ENCODE results near the gene CCDC69. TPM values are rescaled to one million over a fixed set of nuclear protein-coding genes. Genes with fewer than 3 reads are reported as not detected.

CCDC69 gene
- polyA plus RNA-seq, 3 donors = 4.0 to 6.8 (median 5.2) TPM

DNA sequence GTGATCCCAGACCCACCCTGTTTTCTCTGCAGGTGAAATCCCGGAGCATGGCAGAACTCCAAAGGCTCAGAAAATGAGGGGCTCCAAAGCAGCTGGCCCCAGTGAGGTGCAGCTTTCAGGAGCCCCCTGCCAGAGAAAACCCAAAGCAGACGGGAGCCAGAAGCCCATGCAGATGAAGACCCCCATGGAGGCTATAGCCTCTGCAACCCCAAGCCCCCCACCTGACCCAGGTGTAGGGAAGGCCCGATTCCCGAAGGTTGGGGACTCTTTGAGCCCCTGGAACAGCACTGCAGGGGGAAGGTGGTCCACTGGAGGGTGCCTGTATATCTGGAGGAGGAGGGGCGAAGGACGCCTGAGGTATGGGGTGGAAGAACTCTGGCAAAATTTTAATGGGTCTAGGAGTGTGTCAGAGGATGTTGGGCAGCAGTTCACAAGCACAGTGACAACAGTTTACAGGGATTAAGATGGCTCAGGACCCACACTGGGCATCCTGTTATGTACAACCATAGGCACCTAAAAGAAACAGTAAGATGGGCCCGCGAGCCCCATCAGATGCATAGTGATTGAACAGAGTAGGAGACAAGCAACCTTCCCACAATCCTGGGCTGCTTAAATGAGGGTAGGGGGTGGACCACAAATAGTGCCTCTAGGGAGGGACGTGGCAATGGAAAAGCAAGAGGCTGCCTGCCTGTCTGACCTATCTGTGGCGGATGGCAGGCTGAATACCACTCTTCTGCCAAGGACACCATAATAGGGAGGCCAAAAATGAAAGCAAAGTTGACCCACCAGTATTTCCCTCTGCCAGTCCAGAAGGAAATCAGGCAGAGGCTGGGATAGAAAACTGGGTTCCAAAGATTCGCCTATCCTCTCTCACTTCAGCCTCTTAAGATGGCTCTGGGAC is 49.9 kb downstream of the CCDC69 start:
- no peak for DNase-seq (ENCODE audit: low read depth in 3 of 3, low spot score in 2 of 3)

DNA sequence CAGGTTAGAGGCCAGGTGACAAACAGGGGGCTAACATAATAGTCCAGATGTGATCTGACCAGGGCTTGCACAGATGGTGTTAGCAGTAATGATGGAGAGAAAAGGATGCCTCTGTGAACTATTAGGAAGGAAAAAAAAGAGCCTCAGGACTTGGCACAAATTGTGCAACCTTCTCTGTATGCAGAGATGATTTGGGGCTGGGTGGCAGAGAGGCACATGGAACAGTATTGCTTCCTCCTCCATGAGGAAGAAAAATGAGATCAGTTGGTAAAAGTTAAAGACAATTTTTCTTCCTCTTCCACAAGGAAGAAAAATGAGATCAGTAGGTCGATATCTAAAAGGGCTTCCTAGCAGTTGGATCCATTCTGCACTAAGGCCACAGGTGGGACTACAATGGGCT is 52.4 kb downstream of the CCDC69 start:
- DNase-seq (ENCODE audit: low read depth in 3 of 3, low spot score in 2 of 3) = no peak

DNA sequence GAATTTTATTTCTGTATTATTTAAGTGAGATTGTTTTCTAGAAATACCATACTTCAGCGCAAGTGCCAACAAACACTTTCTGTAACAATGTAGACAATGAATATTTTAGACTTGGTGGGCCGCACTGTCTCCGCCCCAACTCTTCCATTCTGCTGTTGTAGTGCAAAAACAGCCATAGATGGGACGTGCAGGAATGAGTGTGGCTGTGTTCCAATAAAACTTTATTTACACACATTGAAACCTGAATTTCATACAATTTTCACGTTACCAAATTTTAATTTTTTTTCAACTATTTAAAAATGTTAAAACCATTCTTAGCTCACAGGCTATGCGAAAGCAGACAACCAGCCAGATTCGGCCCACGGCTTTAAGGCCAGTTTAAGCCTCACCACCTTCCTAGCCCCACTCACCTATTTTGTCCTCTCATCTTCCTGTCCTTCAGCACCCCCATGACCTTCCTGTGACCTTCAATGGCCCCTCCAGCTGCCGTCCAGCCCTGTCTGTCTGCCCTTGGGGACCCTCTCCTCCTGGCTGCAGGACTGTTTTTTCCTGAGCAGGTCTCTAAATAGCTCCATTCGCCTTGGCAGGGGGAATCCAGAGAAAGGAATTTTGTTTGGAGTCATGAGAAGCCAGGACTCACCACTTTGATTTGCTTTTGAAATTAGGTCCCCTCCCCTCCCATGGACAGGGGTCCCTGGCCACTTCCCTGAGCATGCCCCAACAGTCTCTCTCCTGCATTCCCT is 55.1 kb downstream of the CCDC69 start:
- DNase-seq (ENCODE audit: low read depth in 3 of 3, low spot score in 2 of 3) = no peak

DNA sequence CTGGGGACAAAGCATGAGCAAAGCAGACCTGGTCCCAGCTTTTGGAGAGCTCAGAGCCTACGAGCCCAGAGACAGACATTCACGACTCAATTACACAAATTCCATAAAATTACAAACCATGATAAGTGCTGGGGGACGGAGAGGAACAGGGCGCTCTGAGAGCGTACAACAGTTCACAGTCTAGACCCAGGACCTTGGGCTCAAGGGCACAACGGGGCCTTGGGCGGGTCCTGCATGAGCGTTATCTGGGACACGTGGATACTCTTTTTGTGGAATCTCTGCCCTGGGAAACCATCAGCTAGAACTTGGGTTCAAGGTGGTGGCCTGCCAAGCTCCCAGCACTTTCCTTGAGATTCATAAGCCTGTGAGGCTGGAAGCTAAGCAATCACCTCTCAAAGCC is 56.9 kb downstream of the CCDC69 start:
- no peak for DNase-seq (ENCODE audit: low read depth in 3 of 3, low spot score in 2 of 3)

DNA sequence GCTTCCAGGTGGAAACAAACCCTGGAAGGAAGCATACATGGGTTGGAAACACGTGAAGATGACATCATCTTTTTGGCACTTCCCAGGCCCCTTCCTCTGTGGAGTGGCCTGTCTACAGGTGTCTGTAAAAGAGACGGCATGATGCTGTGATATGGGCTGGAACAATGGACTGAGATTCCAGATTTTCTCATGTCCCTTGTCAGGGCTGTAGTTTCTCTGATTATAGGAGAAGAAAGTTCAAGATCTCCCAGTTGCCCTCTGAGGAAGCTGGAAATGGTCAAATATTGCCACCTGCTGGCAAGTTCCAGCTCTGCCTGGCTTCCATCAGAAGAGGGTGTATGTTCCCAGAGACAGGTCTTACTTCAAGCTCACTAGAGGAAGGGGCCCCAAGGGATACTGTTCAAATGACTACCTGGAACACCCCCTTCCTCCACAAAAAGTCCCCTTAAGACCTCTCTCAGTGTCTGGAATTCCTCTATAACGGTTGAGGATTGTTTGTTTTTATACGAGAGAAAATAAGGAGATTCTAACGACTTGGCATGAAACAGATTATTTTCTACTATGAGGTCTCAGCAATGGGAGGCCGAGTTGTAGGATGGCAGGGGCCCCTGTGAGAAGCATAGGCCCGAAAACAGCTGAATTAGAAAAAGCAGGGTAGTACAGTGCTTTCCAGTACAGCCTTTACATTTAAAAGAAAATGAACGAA is 59.1 kb downstream of the CCDC69 start:
- peak; percentile 57 to 78 (median 62) for DNase-seq (ENCODE audit: low read depth in 3 of 3, low spot score in 2 of 3)

DNA sequence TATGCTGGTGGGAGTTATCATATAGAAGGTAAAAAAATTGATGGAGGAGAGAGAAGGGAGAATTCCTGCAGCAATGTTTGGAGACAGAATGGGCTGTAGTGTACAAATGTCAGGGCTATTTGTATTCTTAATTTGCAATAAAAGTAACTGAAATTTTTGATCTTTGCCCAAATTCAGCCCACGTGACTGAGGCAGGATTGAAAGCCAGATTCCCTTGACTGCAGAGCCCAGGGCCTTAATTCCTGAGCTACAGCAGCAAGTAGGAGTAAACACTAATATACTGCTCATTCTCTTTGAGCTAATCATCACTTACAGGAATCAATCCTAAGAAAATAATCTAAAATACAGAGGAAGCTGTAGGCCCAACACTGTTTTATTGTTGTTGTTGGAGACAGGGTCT is 61.1 kb downstream of the CCDC69 start:
- no peak for DNase-seq (ENCODE audit: low read depth in 3 of 3, low spot score in 2 of 3)

DNA sequence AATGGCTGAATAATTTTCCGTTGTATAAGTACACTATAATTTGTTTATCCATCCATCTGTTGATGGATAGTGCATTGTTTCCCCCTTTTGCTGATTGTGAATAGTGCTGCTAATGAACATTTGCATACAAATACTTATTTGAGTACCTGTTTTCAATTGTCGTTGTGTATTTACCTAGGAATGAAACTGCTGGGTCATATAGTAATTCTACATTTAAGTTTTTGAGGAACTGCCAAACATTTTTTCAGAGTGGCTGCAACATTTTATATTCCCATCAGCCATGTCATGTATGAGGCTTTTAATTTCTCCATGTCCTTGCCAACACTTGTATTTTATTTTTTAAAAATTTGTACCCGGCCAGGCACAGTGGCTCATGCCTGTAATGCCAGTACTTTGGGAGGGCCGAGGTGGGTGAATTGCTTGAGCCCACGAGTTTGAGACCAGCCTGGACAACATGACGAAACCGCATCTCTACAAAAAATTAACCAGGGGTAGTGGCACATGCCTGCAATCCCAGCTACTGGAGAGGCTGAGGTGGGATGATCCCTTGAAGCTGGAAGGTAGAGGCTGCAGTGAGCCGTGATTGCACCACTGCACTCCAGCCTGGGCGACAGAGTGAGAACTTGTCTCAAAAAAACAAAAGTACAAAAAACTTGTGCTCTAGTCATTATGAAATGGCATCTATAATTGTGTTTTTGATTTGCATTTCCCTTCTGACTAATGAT is 64.1 kb downstream of the CCDC69 start:
- DNase-seq (ENCODE audit: low read depth in 3 of 3, low spot score in 2 of 3) = no peak

DNA sequence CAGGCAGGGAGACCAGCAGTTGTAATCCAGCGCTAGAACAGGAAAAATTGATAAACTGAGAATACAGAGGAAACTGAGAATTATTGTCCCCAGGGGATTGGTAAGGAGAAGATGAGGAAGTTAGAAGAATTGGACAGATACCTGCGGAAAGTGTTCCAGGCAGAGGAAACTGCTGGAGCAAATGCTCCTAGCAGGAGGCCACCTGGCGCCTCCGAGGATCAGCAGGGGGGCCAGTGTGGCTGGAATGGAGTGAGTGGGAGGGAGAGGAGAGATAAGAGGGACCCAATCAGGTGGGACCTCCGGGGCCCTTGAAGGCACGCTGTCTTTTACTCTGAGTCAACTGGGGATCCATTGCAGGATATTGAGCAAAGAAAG is 65.6 kb downstream of the CCDC69 start:
- no peak for DNase-seq (ENCODE audit: low read depth in 3 of 3, low spot score in 2 of 3)

DNA sequence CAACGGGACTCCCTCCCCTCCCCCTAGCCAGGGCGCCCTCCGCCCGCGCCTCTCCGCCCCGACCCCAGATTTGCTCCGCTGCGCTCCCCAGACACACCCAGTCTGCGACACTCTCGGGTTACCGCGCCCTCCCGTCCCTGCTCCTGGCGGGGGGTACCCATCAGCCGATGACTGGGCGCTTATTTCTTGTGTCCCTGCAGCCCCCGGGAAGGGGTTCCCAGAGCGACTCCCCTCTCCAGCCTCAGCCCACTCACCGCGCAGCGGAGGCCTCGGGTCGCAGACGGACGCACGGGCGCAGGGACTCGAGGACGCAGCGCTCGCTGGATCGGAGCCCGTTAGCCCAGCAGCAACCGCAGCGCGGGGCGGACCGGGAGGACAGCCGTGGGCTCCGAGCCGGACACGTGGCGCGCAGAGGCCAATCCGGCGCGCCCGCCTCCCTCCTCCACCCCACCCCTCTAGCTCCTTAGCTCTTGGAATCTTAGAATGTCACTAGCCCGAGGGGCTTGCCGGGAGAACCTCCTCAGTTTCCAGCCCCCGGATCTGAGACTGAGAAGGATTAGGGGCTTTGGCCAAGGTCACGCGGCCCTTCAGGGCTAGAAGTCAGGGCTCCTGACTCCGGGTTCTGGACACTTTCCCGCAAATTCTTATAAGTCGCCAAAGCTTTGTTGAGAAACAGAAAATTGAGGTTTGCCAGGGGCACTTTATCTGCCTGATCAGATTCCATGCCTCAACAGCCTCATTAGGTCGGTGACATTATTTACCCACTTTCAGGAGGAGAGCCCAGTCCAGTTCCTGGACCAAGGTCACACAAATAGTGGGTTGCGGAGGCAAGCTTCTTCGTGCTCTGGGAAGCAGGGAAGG is 66.2 kb downstream of the CCDC69 start, which contains the start of gene ANXA6:
Gene ANXA6 (minus strand): TSS at position 354 of the 861 bp plus-strand sequence. CDS start 9,878 bp downstream, outside the sequence.
- peak; percentile 48 to 71 (median 60) for DNase-seq (ENCODE audit: low read depth in 3 of 3, low spot score in 2 of 3)

DNA sequence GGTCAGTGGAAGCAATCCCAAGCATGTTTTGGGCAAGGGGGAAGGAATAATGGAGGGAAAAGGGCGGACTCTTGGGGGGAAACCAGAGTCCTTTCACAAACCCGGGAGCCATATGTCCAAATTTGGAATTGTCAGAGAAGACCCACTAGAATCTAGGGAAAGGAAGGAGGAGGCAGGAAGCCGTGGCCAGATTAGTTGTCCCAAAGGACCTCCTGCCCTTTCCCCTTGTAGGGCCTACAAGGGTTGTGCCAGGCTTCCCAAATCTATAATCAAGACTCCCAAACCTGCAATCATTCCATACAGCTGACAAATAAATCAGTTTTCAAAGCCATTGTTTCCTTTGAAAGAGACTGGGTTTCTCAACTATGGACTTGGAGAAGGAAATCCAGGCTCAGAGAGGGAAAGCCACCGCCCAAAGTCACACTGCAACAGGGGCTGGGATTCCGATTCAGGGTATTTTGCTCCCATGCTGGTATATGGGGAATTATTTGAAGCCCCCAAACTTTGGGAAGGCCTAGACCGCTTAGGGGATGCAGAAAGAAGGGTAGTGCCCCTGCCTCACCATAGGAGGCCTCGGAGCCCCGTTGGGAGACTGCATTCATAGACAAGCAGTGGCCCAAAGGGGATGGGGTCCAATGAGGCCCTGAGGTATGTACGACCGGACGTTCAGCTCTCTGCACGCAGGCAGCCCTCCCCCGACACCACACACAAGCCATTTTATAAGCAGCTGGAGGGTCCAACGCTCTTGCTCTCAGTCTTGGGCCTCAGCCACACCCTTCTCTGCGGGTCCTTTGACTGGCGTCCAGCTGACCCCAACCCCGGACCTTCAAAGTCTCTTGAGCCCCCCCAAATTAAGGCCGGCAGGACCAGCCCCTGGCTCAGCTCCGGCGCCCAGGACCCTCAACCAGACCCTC is 67.1 kb downstream of the CCDC69 start:
- DNase-seq (ENCODE audit: low read depth in 3 of 3, low spot score in 2 of 3) = no peak

DNA sequence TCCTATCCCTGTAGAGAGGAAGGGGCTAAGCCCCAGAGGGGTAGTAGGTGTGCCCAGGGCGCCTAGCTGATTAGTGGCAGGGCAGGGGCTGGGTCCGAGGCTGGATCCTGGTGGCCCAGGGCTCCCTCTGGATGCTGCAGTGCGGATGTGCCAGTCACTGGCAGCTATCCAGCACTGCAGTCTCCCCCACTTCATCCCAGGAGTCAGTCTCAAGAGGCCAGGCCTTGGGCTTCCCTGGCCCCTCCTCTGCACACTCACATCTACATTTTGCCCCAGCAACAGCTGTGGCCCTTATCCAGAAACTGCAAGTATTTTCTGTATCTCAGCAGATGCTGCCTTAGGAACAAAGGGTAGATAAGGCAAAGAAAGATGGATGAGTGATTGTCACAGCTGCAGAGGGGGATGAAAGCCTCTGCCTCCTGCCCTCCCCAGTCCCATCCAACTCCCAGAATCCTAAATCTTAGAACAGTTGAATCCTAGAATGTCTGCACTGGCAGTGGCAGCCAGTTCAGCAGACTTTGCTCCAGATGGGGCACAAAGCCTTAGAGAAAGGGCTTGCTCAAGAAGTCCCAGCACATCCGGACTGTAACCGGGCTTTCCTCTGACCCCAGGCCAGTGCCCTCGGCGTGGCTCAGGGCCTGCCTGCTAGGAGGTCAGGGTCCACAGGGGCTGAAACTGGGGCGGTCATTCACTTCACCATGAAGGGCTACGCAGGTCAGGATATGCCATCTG is 68.0 kb downstream of the CCDC69 start:
- DNase-seq (ENCODE audit: low read depth in 3 of 3, low spot score in 2 of 3) = no peak

DNA sequence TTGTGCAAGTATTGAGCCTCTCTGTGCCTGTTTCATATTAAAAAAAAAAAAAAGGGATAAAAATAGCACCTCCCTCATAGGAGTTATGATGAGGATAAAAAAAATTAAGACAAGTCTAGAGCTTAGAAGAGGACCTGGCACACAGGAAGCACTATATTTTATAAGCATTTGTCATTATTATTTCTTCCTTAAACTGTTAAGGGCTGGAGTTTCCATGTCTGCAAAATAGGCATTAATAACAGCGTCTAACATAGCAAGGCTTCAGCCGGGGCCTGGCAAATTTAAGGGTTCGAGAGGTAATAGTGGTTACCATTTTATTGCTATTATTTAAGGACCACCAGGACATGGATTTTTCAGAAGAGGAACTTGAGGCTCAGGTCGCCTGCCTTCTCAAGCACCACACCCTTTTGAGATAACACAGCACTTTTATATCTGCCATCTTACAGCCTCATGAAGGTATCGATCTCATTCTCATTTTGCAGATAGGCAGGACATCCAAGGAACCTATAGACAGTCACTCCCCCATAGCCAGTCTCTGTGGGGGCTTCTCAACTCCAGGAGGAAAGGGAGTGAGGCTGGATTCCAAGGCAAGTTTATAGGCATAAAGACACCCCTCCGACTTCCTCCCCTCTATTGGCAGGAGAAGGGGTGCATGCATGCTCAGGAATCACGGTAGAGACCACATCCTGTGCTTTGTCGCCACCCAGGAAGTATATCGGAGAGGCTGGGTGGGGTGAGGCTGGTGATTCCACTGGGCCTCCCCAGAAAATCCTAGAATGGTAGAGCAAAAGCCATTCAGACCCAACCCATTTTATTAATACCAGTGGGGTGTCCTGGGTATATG is 68.7 kb downstream of the CCDC69 start:
- no peak for DNase-seq (ENCODE audit: low read depth in 3 of 3, low spot score in 2 of 3)

DNA sequence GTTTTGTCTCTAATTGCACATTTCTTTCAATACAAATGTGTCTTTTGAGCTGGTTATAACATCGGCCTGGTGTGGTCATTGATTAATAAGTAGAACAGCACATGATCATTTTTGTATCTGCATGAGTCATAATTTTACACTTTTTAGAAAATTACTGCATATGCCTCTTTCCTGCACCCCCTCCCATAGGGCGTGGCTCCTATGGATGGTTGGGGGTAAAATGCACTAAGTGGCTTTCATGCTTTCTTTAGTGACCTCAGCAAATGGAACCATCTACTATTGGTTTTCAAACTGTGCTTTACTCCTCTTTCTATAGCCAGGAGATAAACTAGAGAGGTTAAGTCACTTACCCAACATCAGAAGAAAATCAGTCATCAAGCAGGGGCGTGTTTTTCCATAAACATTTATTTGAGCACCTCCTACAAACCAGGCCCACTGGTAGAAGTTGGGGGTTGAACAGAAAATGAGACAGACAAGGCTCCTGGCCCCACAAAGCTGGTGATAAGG is 70.1 kb downstream of the CCDC69 start:
- no peak for DNase-seq (ENCODE audit: low read depth in 3 of 3, low spot score in 2 of 3)

DNA sequence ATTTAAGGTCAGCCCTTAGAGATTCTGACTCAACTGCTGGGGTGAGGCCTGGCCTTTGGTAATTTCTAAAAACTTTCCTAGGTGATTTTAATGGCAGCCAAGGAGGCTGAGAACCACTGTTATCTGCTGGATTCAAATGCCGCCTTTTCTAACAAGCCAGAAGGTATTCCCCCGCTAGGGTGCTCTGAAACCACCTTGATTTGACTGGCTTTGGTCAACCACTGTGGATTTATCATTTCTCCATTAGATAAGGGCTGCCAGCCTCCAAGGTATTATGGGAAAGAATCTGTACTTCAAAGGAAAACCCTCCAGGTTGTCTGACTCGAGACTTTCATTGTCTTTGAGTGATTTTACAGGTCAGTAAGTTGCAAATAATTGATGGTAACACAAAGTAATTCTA is 70.6 kb downstream of the CCDC69 start:
- no peak for DNase-seq (ENCODE audit: low read depth in 3 of 3, low spot score in 2 of 3)

DNA sequence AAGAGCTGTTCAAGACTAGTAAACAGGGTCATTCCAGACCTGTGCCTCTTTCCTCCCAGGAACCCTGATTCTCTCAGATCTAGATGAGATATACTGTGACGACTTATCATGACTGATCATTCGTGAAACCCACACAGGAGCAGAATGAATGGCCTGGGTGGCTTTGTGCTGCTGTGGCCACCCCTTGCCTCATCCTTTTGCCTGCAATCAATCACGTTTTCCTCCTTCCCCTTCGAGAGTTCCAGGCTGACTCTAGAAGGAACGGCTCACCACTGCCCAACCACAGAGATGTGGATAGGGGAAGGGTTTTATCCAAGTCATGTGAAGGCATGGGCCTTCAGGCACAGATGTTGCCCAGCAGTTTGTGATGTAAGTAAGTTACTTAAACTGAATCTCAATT is 72.1 kb downstream of the CCDC69 start:
- DNase-seq (ENCODE audit: low read depth in 3 of 3, low spot score in 2 of 3) = no peak

DNA sequence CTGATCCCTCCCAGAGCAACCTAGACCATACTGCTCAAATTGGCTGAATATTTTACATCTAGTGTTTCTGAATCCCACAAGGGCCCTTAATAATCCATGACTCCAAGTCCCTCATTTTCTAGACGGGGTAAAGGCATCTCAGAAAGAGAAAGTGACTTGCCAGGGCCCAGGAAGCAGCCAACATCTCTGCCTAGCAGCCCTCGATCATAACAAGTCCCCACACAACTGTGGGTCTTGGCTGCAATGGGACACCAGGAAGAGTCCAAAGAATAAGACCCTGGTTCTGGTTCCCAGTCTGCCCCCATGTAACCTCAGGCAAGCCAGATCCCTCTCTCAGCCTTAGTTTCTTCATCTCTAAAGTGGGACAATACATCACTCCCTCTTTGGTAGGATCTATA is 72.6 kb downstream of the CCDC69 start:
- no peak for DNase-seq (ENCODE audit: low read depth in 3 of 3, low spot score in 2 of 3)

All from right renal cortex interstitium (tissue), 3 donors.